HG03565 (cell line): ENCODE measurements around the gene GRID1.
"Not testable (repeated sequence)": the region's sequence is repeated elsewhere in the genome, so short reads cannot be mapped to it uniquely, and the experiment has no call there.

ENCODE experiments used
- ATAC-seq: cut with Tn5 transposase; IDR thresholded peaks from one replicate; pipeline ENCODE4 v1.9.1; 2021; ENCODE audit warnings: mild to moderate bottlenecking, moderate library complexity; ENCODE audit not compliant: unreplicated experiment

The GRID1 gene

GRCh38 chr10:86177537-86178155 is 188.9 kb downstream of the GRID1 start:
- no peak for ATAC-seq

- ATAC-seq = no peak
These were observed 189.6 kb downstream of the GRID1 start for GRCh38 chr10:86176850-86177536.

GRCh38 chr10:86175476-86175875 is 191.1 kb downstream of the GRID1 start:
- ATAC-seq = not testable (repeated sequence)

GRCh38 chr10:86172301-86172700 is 194.3 kb downstream of the GRID1 start:
- ATAC-seq = no peak

- no peak for ATAC-seq
These were observed 196.1 kb downstream of the GRID1 start for GRCh38 chr10:86170255-86171108.

- ATAC-seq = no peak
These were observed 196.9 kb downstream of the GRID1 start for GRCh38 chr10:86169506-86170254.

GRCh38 chr10:86169066-86169465 is 197.5 kb downstream of the GRID1 start:
- no peak for ATAC-seq

- ATAC-seq = no peak
These were observed 198.3 kb downstream of the GRID1 start for GRCh38 chr10:86168256-86168655.

GRCh38 chr10:86167762-86168128 is 198.8 kb downstream of the GRID1 start:
- ATAC-seq = no peak

- ATAC-seq = no peak
These were observed 199.4 kb downstream of the GRID1 start for GRCh38 chr10:86167121-86167761.

- no peak for ATAC-seq
These were observed 200.9 kb downstream of the GRID1 start for GRCh38 chr10:86165666-86166065.

- no peak for ATAC-seq
These were observed 201.5 kb downstream of the GRID1 start for GRCh38 chr10:86164960-86165630.

GRCh38 chr10:86164174-86164774 is 202.3 kb downstream of the GRID1 start:
- ATAC-seq = no peak

GRCh38 chr10:86163522-86164173 is 202.9 kb downstream of the GRID1 start:
- no peak for ATAC-seq

- ATAC-seq = no peak
These were observed 203.7 kb downstream of the GRID1 start for GRCh38 chr10:86162696-86163400.

- no peak for ATAC-seq
These were observed 204.6 kb downstream of the GRID1 start for GRCh38 chr10:86162036-86162435.

- no peak for ATAC-seq
These were observed 205.6 kb downstream of the GRID1 start for GRCh38 chr10:86160890-86161585.

- no peak for ATAC-seq
These were observed 206.8 kb downstream of the GRID1 start for GRCh38 chr10:86159797-86160196.
